ENCODE results near the gene MRPS26. TPM values are rescaled to one million over a fixed set of nuclear protein-coding genes. Genes with fewer than 3 reads are reported as not detected.

Gene MRPS26
- total and polyA plus RNA-seq, 8 donors: 4.5 to 102 (median 56.6) TPM

GRCh38 chr20:3094848-3095629 lies 49.2 kb downstream of the MRPS26 start:
- DNase-seq: no peak
- Histone ChIP-seq H3K9me3 (no peaks in the 10 kb centered on the region), H3K36me3 (no peaks in the 10 kb centered on the region), H3K4me1 (peaks cover 0 to 14% (median 8%) of the 10 kb centered on the region in 4 donors), H3K4me3 (no peak overlapping the region), H3K27ac (no peak overlapping the region), H3K27me3 (peaks cover 6 to 52% (median 21%) of the 10 kb centered on the region in 3 donors)
- intact Hi-C loops (cut with DNase I; ENCODE audit: low total_unique reads): no loop called here
- WGBS, 5 donors: 87 to 93% (median 89%) methylated on average over 12 to 13 of the region's 13 CpGs
- TF ChIP-seq CTCF (IDR thresholded peaks at IDR 0.05) (no peak), POLR2A (IDR thresholded peaks at IDR 0.05) (no peak), EP300 (IDR thresholded peaks at IDR 0.05) (no peak), POLR2AphosphoS5 (IDR thresholded peaks at IDR 0.05) (no peak)

Other genes starting within 250 kb of the MRPS26 start
- 10 to 100 TPM in 1 of 5 donors, 1 to 10 TPM in 1, not detected in 3; 1.2 to 16.2 TPM for gene CPXM1, start 245.4 kb upstream of the MRPS26 start, total RNA-seq
- gene CPXM1, start 245.4 kb upstream of the MRPS26 start, polyA plus RNA-seq: 1 to 10 TPM in 1 of 3 donors, under 1 TPM in 2; 0.50 to 1.2 (median 0.92) TPM
- gene C20orf141, start 231.1 kb upstream of the MRPS26 start, total RNA-seq: not detected
- gene C20orf141, start 231.1 kb upstream of the MRPS26 start, polyA plus RNA-seq: not detected
- under 1 TPM in 1 of 5 donors, not detected in 4; 0.18 TPM for gene TMEM239, start 229.7 kb upstream of the MRPS26 start, total RNA-seq
- gene TMEM239, start 229.7 kb upstream of the MRPS26 start, polyA plus RNA-seq: not detected
- gene PCED1A, start 205.4 kb upstream of the MRPS26 start, total RNA-seq: 100 to 1,000 TPM in 2 of 5 donors, 10 to 100 TPM in 3; 10.3 to 166 (median 44.9) TPM
- gene PCED1A, start 205.4 kb upstream of the MRPS26 start, polyA plus RNA-seq: 10 to 100 TPM; 43.0 to 65.0 (median 44.1) TPM
- gene VPS16, start 205.3 kb upstream of the MRPS26 start, total RNA-seq: 10 to 100 TPM in 4 of 5 donors, 1 to 10 TPM in 1; 5.8 to 23.7 (median 20.6) TPM
- 10 to 100 TPM; 31.4 to 53.0 (median 42.6) TPM for gene VPS16, start 205.3 kb upstream of the MRPS26 start, polyA plus RNA-seq
- 100 to 1,000 TPM in 1 of 5 donors, 10 to 100 TPM in 4; 19.7 to 157 (median 56.7) TPM for gene PTPRA, start 172.6 kb upstream of the MRPS26 start, total RNA-seq
- 10 to 100 TPM in 1 of 3 donors, 1 to 10 TPM in 2; 8.1 to 15.9 (median 9.2) TPM for gene PTPRA, start 172.6 kb upstream of the MRPS26 start, polyA plus RNA-seq
- gene GNRH2, start 2.4 kb upstream of the MRPS26 start, total RNA-seq: 1 to 10 TPM in 1 of 5 donors, not detected in 4; 8.0 TPM
- 1 to 10 TPM in 1 of 3 donors, not detected in 2; 1.4 TPM for gene GNRH2, start 2.4 kb upstream of the MRPS26 start, polyA plus RNA-seq
- not detected for gene OXT, start 25.6 kb downstream of the MRPS26 start, total RNA-seq
- gene OXT, start 25.6 kb downstream of the MRPS26 start, polyA plus RNA-seq: under 1 TPM in 1 of 3 donors, not detected in 2; 0.45 TPM
- gene AVP, start 38.7 kb downstream of the MRPS26 start, total RNA-seq: not detected
- gene AVP, start 38.7 kb downstream of the MRPS26 start, polyA plus RNA-seq: not detected
- gene FASTKD5, start 113.8 kb downstream of the MRPS26 start, total RNA-seq: 10 to 100 TPM in 4 of 5 donors, not detected in 1; 17.4 to 24.0 (median 19.6) TPM
- gene FASTKD5, start 113.8 kb downstream of the MRPS26 start, polyA plus RNA-seq: 1 to 10 TPM; 6.0 to 7.5 (median 7.3) TPM
- 1 to 10 TPM in 4 of 5 donors, not detected in 1; 3.6 to 6.2 (median 4.7) TPM for gene UBOX5, start 113.8 kb downstream of the MRPS26 start, total RNA-seq
- 1 to 10 TPM; 2.7 to 3.4 (median 3.0) TPM for gene UBOX5, start 113.8 kb downstream of the MRPS26 start, polyA plus RNA-seq
- 10 to 100 TPM in 4 of 5 donors, 1 to 10 TPM in 1; 5.3 to 36.6 (median 22.3) TPM for gene LZTS3, start 127.5 kb downstream of the MRPS26 start, total RNA-seq
- gene LZTS3, start 127.5 kb downstream of the MRPS26 start, polyA plus RNA-seq: 10 to 100 TPM in 2 of 3 donors, 1 to 10 TPM in 1; 8.6 to 16.6 (median 12.7) TPM
- gene DDRGK1, start 158.6 kb downstream of the MRPS26 start, total RNA-seq: 100 to 1,000 TPM in 1 of 5 donors, 10 to 100 TPM in 3, 1 to 10 TPM in 1; 2.3 to 108 (median 49.1) TPM
- gene DDRGK1, start 158.6 kb downstream of the MRPS26 start, polyA plus RNA-seq: 10 to 100 TPM; 45.5 to 80.8 (median 55.6) TPM
- 10 to 100 TPM; 11.1 to 57.1 (median 36.9) TPM for gene ITPA, start 163.4 kb downstream of the MRPS26 start, total RNA-seq
- 100 to 1,000 TPM in 1 of 3 donors, 10 to 100 TPM in 2; 58.8 to 105 (median 78.9) TPM for gene ITPA, start 163.4 kb downstream of the MRPS26 start, polyA plus RNA-seq
- gene SLC4A11, start 193.1 kb downstream of the MRPS26 start, total RNA-seq: 10 to 100 TPM in 1 of 5 donors, 1 to 10 TPM in 2, under 1 TPM in 1, not detected in 1; 0.37 to 22.3 (median 7.8) TPM
- 10 to 100 TPM in 1 of 3 donors, under 1 TPM in 2; 0.46 to 11.2 (median 0.87) TPM for gene SLC4A11, start 193.1 kb downstream of the MRPS26 start, polyA plus RNA-seq

Measured in stomach (tissue), 9 donors.